ENCODE measurements around the gene CREB5.

- TF ChIP-seq PPARA (CRISPR knock-in tag; IDR thresholded peaks at IDR 0.05; ENCODE audit: borderline replicate concordance) (no peak), PATZ1 (CRISPR knock-in tag; IDR thresholded peaks at IDR 0.05; ENCODE audit: borderline replicate concordance) (no peak), CSRNP3 (CRISPR knock-in tag; IDR thresholded peaks at IDR 0.05) (no peak), CREB5 (CRISPR knock-in tag; IDR thresholded peaks at IDR 0.05; ENCODE audit: low read depth) (no peak), ZC3H10 (CRISPR knock-in tag; IDR thresholded peaks at IDR 0.05) (no peak), ZFP3 (CRISPR knock-in tag; IDR thresholded peaks at IDR 0.05) (no peak), TSHZ2 (CRISPR knock-in tag; IDR thresholded peaks at IDR 0.05) (no peak)
Observed at GRCh38 chr7:28847681-28848080, 435.4 kb downstream of the CREB5 start.

Measured in SK-N-SH treated with all-trans-retinoic acid at 6 μM for 48 hours (cell line).